Vagina (tissue), 2 donors: ENCODE measurements around the gene VRK1.

Source experiments
- CTCF ChIP-seq, 3 experiments: fragments of 450-650 bp in 2 of 3; fragments of 200-600 bp in 1 of 3; sonication (generic) in 1 of 3; IDR thresholded peaks; one replicate each; pipeline ENCODE4 v1.5.1; 2017 to 2019; ENCODE audit warnings: antibody characterized with exemption in 3 of 3, mild to moderate bottlenecking in 2 of 3, moderate library complexity in 2 of 3
- POLR2A ChIP-seq, 2 donors: fragments of 450-650 bp; IDR thresholded peaks; one replicate each; pipeline ENCODE4 v1.6.1; 2017; ENCODE audit warnings: antibody characterized with exemption in 2 of 2, mild to moderate bottlenecking in 2 of 2, moderate library complexity in 2 of 2
- POLR2AphosphoS5 ChIP-seq, 2 donors: sonication (generic); formaldehyde crosslinking; IDR thresholded peaks; one replicate each; pipeline ENCODE4 v1.9.0; 2017; ENCODE audit warnings: antibody characterized with exemption in 2 of 2, mild to moderate bottlenecking in 2 of 2, low read depth in 1 of 2; ENCODE audit not compliant: insufficient read depth in 1 of 2

- TF ChIP-seq POLR2AphosphoS5 (IDR thresholded peaks at IDR 0.05; ENCODE audit: insufficient read depth in 1 of 2, low read depth in 1 of 2) = peak; percentile 73 to 92
- no peak for TF ChIP-seq CTCF (IDR thresholded peaks at IDR 0.05)
- TF ChIP-seq POLR2A (IDR thresholded peaks at IDR 0.05) = no peak
Measured at GRCh38 chr14:96796851-96797581, at the start of gene VRK1.
